Left ventricle myocardium superior (tissue), 1 donor: Measurements from ENCODE around the gene PAK1. TPM values are rescaled to one million over a fixed set of nuclear protein-coding genes. Genes with fewer than 3 reads are reported as not detected.
"Not testable (repeated sequence)": the region's sequence is repeated elsewhere in the genome, so short reads cannot be mapped to it uniquely, and the experiment has no call there.

Experiments
- ATAC-seq: fragments of 200-7000 bp; cut with Tn5 transposase; one replicate; pipeline ENCODE4 v1.9.1; 2020; ENCODE audit warnings: mild to moderate bottlenecking, moderate library complexity
- DNase-seq: peaks from one replicate; pipeline ENCODE4 v3.0.0-alpha.2; 2020
- intact Hi-C: fragments of 100-400 bp; cut with micrococcal nuclease; formaldehyde crosslinking; loops from one replicate; pipeline ENCODE4 v1.11.0; 2022
- long read RNA-seq: library from polyadenylated mRNA; unstranded; transcript quantifications from one replicate; pipeline ENCODE4 v2.0.0, GENCODE V29; 2021
- total RNA-seq: library from RNA; stranded (reverse); fragmentation: NEBNext Ultra II Directional; extraction: Animal tissue kit (Norgen Biotek cat#: 25700); gene quantifications from one replicate; pipeline ENCODE4 v1.2.1, GENCODE V29; 2021
- donor health status: DM: no; HTN: yes; CAD: no; lungs with severe emphysema.

PAK1 gene
- 7.6 TPM for total RNA-seq
- long read RNA-seq, partial matches to known transcripts: 0 of 5 reads
- long read RNA-seq, other reads (novel, unspliced or antisense): 4 of 5 reads

- DNase-seq (peak; percentile 87), ATAC-seq (peak; percentile 90)
- intact Hi-C loops: no loop called here
Measured at GRCh38 chr11:77473801-77474683, at the start of gene PAK1. Gene PAK1 (minus strand): TSS chr11:77474094. CDS start chr11:77392520, 81,574 bp downstream.

GRCh38 chr11:77522215-77522614 lies 48.3 kb upstream of the PAK1 start:
- intact Hi-C loops: no loop called here
- DNase-seq: no peak

GRCh38 chr11:77519847-77520246 lies 46.0 kb upstream of the PAK1 start:
- DNase-seq (no peak), ATAC-seq (no peak)
- intact Hi-C loops: no loop called here

More at GRCh38 chr11:77522215-77522614, 48.3 kb upstream of the PAK1 start:
- no peak for ATAC-seq

- intact Hi-C loops: no loop called here
- no peak for ATAC-seq
Measured at GRCh38 chr11:77518471-77518870, 44.6 kb upstream of the PAK1 start.

GRCh38 chr11:77517753-77518152 lies 43.9 kb upstream of the PAK1 start:
- ATAC-seq: no peak

More at GRCh38 chr11:77518471-77518870, 44.6 kb upstream of the PAK1 start:
- no peak for DNase-seq

GRCh38 chr11:77517226-77517625 lies 43.3 kb upstream of the PAK1 start:
- ATAC-seq (no peak), DNase-seq (no peak)
- intact Hi-C loops: loop anchor here (2.0 kb wide), 1 partner anchor 18 kb away; no protein-coding TSS in a partner anchor

More at GRCh38 chr11:77517753-77518152, 43.9 kb upstream of the PAK1 start:
- intact Hi-C loops: loop anchor here (2.0 kb wide), 1 partner anchor 17 kb away; no protein-coding TSS in a partner anchor
- no peak for DNase-seq

- intact Hi-C loops: no loop called here
- ATAC-seq (no peak), DNase-seq (no peak)
Measured at GRCh38 chr11:77515483-77515882, 41.6 kb upstream of the PAK1 start.

GRCh38 chr11:77515063-77515462 lies 41.2 kb upstream of the PAK1 start:
- ATAC-seq (no peak), DNase-seq (no peak)
- intact Hi-C loops: no loop called here

- peak; percentile 41 for ATAC-seq
- intact Hi-C loops: no loop called here
- DNase-seq: no peak
Measured at GRCh38 chr11:77512092-77512491, 38.2 kb upstream of the PAK1 start.

- DNase-seq (no peak), ATAC-seq (no peak)
- intact Hi-C loops: no loop called here
Measured at GRCh38 chr11:77510851-77511250, 37.0 kb upstream of the PAK1 start.

GRCh38 chr11:77510095-77510494 lies 36.2 kb upstream of the PAK1 start:
- intact Hi-C loops: no loop called here
- no peak for DNase-seq
- ATAC-seq: no peak

GRCh38 chr11:77508019-77508418 lies 34.1 kb upstream of the PAK1 start:
- intact Hi-C loops: no loop called here
- DNase-seq (no peak), ATAC-seq (no peak)

GRCh38 chr11:77506857-77507256 lies 33.0 kb upstream of the PAK1 start:
- intact Hi-C loops: no loop called here
- DNase-seq: no peak
- no peak for ATAC-seq

- intact Hi-C loops: no loop called here
- DNase-seq (no peak), ATAC-seq (no peak)
Measured at GRCh38 chr11:77505956-77506355, 32.1 kb upstream of the PAK1 start.

- DNase-seq (no peak), ATAC-seq (peak; percentile 63)
- intact Hi-C loops: no loop called here
Measured at GRCh38 chr11:77503006-77503405, 29.1 kb upstream of the PAK1 start.

- peak; percentile 22 for ATAC-seq
- intact Hi-C loops: no loop called here
- DNase-seq: no peak
Measured at GRCh38 chr11:77502346-77502905, 28.5 kb upstream of the PAK1 start.

- no peak for DNase-seq
- ATAC-seq: no peak
- intact Hi-C loops: no loop called here
Measured at GRCh38 chr11:77501758-77502157, 27.9 kb upstream of the PAK1 start.

GRCh38 chr11:77497368-77497767 lies 23.5 kb upstream of the PAK1 start:
- no peak for DNase-seq
- intact Hi-C loops: no loop called here
- peak; percentile 39 for ATAC-seq

- no peak for DNase-seq
- ATAC-seq: no peak
- intact Hi-C loops: no loop called here
Measured at GRCh38 chr11:77495526-77495925, 21.6 kb upstream of the PAK1 start.

GRCh38 chr11:77490035-77490434 lies 16.1 kb upstream of the PAK1 start:
- intact Hi-C loops, ATAC-seq, DNase-seq: not testable (repeated sequence)
